ENCODE data around the gene PHRF1.

- TF ChIP-seq POLR2A (IDR thresholded peaks at IDR 0.05) (no peak), CTCF (IDR thresholded peaks at IDR 0.05) (no peak)
Observed at GRCh38 chr11:530960-531831, 45.1 kb upstream of the PHRF1 start.
